Kidney tubule cell (primary cell): ENCODE data around the gene CIAPIN1.
A peak's percentile ranks its signal among the peaks of the same experiment; 100 is the strongest.

Source experiments
- DNase-seq: peaks from one replicate; pipeline ENCODE4 v3.0.0-alpha.2; 2018; ENCODE audit warnings: low spot score

Gene CIAPIN1

DNA sequence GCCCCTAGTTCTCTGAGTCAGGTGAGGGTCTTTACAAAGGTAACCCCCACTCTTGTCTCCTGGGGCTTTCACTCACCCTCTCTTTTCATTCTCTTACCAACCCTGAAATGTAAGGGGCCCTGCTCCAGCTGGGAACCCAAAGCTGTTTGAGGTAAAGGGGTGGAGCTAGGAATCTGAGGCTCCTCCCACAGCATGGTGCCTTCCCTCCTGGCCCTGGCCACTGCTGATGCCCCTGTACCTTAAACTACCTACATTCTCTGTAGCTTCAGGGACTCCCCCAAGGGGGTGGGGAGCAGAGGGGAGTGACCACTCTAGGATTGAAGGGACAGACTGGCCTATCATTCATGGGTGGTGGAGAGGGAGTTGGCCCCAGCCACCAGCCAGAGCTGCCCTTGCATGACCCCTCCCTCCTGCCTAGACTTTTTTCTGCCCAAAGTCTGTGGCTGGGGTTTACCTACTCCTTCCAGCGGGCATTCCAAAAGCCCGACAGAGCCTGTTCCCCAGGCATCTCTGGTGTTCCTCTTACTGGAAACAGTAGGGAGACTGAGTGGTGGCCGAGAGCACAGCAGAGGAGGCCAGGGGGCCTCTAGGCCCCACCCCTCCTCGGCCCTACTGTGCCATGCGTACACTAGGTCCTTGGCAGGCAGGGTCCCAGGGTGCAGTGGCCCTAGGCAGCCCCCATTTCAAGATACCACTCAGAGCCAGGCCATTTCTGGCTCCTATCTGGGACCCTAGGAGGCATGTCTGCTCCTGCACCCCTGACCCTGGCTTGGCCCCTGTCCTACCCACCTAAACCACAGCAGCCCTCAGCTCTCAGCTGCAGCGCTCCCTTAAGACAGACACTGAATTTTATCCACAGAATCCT lies 29.6 kb upstream of the CIAPIN1 start:
- DNase-seq = no peak

DNA sequence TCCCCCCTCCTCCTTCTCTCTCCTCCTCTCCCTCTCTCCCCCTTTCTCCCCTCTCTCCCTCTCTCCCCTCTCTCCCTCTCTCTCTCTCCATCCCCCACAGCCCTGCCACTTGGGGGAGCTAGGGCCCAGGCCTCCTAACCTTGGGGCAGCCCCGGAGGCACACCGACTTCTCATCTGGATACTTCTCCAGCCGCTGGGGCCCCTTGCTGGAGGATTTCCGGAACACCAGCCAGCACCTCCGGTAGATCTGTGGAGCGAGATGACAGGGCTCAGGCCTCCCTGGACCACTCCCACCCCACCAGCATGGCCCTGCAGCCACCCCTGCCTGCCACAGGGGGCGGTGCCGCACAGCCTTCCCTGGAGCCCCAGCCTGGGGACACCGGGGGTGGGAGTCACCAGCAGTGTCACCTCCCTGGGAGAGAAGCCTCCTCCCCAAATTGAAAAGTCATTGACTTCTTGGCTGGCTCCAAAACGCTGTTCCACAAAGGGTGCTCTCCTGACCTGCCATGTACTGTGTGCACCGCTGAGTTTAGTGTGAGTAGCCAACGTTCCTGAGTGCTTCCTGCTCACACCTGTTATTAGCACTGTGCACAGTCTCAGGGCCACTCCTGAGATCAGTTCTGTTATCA lies 28.6 kb upstream of the CIAPIN1 start:
- DNase-seq = peak; percentile 38

DNA sequence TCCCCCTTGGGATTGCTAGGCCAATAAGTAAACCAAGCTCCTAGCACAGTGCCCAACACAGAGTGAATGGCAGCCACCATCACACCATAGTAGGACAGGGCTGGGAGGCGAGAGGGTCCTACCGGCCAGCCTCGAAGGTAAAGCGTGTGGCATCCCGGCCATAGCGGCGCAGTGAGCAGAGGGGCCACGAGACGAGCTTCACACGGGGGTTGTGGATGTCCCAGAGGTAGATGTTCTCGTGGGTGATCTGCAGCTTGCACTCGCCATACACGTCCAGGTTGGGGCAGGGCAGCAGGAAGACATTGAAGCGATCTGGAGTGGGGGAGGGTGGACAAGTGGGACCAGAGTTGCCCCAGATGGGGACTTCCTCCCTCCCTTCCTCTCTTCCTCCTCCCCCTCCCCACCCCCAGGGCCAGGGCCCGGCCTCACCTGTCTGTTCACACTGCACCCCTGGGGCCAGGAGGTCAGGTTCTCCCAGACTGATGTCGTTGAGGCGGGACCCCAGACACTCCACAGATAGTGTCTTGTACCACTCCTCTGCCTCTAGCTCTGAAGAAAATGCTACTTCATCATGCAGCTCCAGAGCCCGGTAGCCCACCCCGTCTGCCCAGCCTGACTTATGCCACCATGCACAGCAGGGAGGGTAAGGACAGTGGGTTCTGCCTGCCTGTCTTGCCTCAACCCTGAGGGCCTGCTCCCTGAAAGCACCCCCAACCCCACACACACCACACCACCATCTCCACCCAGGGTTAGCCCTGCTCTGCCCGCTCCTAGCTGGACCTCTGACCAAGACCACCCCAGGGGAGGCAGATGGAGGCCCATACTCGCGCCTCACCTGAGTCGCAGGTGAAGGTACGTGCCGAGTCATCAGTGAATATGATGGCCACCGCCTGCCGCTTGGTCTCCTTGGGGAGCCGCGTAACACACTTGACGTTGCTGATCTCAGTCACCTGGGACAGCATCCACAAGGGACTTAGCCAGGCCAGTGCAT lies 27.8 kb upstream of the CIAPIN1 start:
- DNase-seq = no peak

DNA sequence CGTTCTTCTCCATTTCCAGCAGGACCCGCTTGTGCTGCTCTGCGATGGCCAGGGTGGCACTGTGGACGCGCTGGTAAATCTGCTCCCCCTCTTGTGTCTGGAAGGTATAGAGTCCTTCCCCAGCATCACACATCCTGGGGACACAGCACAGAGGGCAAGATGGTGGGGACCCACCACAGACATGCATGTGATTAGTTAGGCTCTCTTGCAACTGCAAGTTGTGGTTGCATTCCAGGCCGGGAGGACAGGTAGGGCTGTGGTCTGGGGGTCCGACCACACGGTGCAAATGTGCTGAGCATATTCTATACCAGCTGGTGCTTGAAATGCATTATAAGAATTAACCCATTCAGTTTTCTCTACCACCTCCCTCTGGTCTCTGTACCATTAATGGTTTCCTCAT lies 26.7 kb upstream of the CIAPIN1 start:
- no peak for DNase-seq

DNA sequence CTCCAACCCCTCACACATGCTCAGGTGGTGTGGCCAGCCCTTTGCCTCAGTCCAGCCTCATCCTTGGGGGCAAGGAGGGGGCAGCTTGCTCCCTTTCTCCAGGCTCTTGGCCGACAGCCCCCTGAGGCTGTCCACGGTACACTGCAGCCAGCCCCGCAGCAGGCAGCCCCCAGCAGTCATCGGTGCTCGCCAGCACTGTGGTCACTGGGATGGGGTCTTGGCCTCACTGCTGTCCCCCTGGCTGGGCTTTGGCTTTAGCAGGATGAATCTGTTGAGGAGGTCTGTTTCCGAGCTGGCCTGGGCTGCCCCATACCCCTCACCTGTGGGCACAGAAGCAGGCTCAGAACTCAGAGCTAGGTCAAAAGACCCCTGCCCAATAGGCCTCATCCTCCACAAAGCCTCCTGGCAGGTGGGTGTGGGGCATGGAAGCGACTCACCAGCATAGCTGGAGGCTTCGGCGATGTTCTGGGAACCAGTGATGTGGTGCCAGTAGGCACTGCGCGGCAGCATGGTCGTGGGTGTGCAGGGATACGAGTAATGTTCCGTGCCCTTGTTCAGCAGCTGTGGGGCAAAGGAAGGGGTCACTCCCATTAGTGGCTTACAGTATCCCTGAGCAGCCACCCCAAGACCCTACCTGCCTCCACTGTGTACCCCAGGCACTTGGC lies 26.1 kb upstream of the CIAPIN1 start:
- no peak for DNase-seq

DNA sequence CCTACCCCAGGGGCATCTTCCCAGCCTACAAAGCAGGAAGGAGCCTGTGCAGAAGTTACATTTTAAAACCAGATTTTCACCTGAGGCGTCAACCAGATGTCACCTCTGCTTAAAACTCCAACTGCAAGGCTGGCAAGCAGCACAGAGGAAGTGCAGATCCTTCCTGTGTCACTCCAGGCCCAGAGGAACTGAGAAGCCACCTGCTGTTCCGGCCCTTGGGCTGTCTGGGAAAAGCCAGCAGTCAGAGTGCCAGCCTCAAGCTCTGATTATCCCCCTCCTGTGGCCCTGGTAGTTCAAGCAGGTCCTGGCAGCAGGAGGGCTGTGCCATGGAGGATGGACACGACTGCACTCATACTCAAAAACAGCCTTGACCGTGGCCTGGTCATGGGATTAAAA lies 25.5 kb upstream of the CIAPIN1 start:
- no peak for DNase-seq

DNA sequence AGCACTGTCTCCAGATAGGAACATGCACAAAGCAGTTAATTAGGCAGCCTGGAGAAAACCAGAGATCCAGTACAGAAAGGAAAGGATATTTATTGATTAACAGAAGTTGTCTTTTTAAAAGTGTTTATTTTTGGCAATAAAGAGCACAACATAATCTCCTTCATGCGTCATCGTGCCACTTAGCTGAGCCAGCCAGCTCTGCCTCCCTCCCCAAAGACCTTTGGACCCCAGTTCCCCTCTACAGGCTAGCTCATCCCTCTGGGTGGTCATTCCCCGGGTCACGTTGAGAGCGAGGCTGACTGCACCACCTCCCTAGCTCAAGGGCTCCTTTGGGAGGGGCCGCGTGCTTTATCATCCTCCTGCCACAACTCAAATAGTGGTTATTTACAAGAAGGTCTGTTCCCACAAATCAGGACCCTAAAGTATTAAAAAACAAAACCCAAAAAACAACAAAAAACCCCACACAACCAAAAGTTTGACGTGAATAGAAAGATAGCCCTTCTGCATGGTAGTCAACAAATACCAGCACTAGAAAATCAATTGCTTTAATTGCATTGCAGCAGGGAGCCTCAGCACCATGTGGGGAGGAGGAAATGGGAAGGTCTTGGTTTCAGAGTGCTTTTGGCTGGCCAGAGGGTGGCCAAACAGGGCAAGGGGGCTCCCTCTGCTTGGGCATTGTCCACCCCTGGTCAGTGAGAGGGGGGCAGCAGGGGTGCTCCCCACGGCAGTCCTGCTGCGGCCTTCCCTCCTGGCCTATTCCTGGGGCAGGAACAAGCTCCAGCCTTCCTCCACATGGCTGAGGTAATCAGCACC lies 24.9 kb upstream of the CIAPIN1 start:
- peak; percentile 60 for DNase-seq

DNA sequence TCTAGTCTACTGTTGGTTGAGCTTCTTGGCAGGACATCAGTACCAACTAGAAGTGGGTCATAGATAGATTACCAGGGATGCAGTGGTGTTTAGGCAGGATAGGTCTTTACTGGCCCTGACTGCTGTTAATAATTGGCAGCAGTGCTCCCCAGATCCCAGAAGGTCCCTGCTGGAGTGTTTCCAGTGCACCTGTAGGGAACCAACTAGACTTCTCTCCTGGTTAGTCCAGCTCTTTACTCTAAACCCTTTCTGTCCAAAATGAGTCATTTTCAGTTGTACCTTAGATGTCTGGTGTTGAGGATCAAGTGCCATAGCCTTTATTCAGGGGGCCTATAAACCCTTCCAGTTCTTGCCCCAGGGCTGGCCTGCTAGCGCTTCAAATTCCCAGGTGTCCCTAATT lies 24.0 kb upstream of the CIAPIN1 start:
- DNase-seq = peak; percentile 24

DNA sequence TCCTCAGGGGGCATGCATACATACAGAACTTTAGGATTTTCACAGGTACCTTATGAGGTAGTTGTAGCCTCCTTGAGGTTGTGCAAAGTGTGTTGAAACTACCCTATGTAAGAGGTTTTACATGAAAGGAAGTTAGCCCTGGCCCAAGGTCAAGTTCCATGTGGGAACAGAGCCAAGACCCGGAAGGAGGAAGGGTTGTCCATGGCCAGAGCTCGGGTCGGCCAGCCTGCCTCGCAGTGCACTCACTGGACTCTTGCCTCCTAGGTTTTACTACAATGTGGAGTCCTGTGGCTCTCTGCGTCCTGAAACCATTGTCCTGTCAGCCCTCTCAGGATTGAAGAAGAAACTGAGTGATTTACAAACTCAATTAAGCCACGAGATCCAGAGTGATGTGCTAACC lies 23.5 kb upstream of the CIAPIN1 start:
- DNase-seq = no peak

DNA sequence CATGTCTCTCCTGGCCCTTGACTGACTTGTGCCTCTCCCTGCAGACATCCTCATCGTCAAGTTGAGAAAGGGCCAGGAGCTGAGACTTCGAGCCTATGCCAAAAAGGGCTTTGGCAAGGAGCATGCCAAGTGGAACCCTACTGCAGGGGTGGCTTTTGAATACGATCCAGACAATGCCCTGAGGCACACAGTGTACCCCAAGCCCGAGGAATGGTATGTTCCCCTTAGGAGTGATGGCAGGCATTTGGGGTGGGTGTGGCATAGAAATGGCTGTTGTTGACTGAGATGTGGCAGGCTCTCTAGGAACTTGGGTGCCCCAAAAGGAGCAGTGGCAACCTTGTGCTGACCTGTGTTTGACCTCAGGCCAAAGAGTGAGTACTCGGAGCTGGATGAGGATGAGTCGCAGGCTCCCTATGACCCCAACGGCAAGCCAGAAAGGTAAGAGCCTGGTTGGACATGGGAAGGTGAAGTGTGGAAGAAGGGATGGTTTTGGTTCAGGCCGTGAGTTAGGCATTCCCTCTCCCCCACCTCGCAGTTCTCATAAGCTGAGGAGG lies 22.8 kb upstream of the CIAPIN1 start:
- no peak for DNase-seq

DNA sequence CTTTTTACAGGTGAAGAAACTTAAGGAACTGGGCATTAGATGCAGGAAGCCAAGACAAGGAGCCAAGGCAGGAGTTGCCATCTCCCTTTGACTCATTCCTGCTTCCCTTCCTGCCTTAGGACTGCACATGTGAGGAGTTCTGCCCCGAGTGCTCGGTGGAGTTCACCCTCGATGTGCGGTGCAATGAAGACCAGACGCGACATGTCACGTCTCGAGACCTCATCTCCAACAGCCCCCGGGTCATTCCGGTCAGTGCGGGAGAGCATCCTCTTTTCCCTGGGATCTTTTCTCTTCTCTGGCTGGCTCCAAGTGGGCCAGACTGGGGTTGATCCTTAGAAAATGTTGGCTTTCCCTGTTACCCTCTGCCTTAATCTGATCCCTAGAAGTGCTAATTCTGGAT lies 21.9 kb upstream of the CIAPIN1 start:
- DNase-seq = no peak

DNA sequence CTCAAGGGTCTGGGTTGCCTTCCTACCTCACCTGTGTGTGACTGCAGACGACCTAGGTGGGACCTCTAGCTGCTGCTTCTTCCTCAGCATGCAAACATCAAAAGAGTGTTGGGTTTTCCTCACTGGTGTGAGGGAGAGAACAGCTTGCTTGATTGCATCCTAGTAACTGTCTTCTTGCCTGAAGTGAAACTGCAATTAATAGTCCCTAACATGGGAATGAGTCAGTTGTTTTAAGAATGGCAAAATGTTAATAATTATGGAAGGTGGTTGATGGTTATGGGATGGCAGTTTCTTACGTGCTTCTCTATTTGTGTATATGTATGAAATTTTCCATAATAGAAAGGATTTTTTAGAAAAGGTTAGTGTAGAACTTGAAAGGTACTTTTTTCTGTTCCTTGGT lies 21.2 kb upstream of the CIAPIN1 start:
- DNase-seq = peak; percentile 62

DNA sequence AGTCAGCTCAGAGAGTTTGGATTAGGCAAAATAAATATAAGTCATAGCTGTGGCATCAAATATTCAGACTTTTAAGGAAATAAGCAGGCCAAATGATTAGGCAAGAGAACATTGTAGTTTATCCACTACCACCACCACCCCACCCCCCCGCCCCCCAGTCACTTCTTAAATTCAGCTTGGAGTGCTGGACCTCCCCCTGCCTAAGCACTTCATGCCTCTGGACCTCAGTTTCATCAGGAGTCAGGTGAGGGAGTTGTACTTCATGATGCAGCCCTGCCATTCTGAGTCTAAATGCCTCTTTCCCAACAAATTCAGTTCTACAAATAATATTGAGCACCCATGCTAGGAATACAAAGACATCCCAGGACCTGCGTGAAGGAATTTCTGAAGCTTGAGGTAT lies 17.3 kb upstream of the CIAPIN1 start:
- no peak for DNase-seq

DNA sequence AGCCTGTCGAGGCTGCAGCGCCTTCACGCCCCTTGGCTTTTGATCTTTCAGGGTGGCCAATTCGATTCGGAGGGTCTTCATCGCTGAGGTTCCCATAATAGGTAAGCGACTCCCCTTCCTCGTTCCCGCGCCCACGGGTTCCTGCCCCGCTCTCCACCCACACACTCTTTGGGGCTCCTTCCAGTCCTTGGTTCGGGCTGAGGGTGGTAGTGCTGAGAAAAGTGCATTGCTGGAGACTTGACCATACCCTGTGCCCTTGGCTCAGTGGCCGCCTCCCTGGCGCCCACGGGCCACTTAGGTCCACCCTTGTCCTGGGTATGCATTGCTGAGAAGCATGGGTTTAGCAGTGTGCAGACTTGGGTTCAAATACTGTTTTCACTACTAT lies 15.8 kb upstream of the CIAPIN1 start:
- DNase-seq = no peak

DNA sequence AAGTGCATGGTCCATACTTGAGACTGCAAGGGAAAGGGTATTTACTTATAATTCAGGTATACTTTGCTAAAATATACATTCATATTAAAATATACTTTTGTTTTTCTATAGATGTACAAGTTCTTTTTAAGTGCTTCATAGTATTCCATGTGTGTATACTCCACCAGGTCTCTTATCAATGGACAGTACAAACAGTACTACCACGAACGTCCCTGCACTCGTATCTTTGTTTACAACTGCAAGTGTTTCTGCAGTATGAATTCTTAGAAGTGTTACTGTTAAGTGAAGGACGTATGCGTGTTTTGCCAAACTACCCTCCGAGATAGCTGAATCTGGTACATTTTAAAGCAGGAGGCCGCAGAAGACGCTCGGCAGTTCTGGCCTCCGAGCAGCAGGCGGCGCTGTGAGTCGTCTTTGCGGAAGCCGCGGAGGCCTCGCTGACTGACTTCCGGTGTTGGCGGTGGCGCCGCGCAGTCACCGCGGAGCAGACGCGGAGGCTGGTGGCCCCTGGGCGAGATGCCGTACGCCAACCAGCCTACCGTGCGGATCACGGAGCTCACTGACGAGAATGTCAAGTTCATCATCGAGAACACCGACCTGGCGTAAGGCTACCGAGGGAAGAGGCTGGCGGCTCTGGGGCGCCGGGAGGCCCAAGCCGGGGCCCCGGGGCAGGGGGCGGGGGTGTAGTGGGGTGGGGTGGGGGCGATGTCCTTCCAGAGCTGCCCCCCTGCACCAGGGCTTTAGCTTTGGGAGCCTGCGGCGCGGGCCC lies 15.2 kb upstream of the CIAPIN1 start, which contains the start of gene POLR2C:
Gene POLR2C, plus strand, starts transcription at position 471 of the 769 bp plus-strand sequence. Its CDS starts 46 bp downstream, at position 517.
- DNase-seq = peak; percentile 87

DNA sequence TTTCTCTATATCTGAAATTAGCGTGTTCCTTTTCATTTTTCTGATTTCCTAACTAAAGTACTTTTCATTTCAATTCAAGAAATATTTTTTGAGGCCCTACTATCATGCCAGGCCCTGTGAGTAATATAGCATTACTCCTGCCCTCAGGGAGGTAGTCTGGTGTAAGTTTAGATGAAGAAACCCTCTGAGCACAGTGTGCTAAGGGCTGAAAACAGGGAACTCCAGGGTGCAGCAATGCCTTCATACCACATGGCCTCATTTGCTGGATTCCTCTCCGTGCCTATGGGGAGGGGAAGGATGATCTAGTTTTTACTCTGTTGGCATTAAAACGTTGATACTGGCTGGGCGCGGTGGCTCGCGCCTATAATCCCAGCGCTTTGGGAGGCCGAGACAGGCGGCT lies 4.8 kb upstream of the CIAPIN1 start:
- no peak for DNase-seq

DNA sequence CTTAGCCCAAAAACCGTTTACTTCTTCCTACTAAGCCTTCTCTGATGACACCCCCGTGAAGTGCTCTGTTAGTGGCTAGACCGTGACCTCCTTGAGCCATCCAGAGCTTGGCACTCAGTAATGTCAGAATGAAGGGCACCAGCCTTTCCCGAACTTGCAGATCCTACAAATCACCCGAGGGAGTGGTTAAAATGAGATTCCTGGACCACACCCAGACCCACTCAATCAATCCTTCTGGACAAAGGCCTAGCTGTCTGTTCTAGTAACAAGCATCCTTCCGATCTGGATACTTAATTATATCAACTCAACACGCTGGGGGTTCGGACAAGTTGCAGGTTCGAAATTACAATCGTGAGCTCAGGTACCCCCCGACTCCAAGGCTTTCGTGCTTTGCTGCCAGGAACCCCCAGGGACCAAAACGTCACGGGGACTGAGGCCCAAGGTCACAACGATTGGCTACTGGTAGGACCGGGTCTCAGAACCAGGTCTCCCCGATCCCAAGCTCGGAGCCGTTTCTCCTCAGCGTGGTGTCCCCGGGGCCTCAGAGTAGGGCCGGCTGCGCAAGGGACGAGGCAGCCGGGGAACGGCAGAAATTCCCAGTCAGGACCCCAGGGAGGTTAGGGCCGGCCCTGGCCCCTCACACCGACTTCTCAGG lies 527 bp downstream of the CIAPIN1 start:
- DNase-seq = peak; percentile 40

DNA sequence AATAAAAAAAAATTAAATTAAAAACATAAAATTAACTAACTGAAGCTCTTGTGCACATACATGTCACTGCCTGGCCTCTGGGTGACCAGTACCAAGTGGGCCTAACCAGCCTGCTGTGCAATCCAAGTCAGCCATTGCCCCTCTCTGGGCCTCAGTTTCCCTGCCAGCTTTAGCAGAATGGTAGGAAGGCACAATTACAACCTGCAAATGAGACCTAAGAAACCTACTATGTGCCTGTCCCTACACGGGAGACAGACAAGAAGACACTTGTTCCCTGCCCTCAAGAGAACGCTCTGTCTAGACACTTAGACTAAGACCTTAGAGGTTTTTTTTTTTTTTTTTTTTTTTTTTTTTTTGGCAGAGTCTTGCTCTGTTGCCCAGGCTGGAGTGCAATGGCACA lies 1.7 kb downstream of the CIAPIN1 start:
- DNase-seq = no peak

DNA sequence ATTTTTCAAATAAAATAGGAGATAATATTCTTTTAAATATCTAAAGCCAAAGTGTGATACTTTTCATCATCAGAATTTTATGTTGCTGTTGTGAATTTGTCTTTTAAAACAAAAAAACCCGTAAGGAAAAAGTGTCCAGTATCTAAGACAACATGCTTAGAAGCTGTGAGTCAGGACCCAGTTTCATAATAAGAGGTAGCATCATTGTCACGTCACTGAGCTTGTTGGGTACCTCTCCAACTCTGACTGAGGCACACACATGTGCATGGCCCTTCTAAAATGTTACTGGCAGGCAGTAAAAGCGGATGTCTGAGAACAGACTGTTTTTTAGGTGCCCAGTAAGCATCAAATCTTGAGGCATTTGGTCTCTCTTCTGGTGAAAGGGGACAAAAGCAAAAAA lies 2.5 kb downstream of the CIAPIN1 start:
- DNase-seq = peak; percentile 23
